Measurements from ENCODE around the gene LTB4R2.
A peak's percentile ranks its signal among the peaks of the same experiment; 100 is the strongest.

LTB4R2 gene

GRCh38 chr14:24309538-24310264 is at the start of gene LTB4R2:
Gene LTB4R2, plus strand, starts transcription at chr14:24310140. Its CDS starts 525 bp downstream, at chr14:24310665.
- no peak for DNase-seq

- no peak for DNase-seq
These were observed 49.2 kb upstream of the LTB4R2 start for GRCh38 chr14:24260780-24261157.

- no peak for DNase-seq
These were observed 48.5 kb upstream of the LTB4R2 start for GRCh38 chr14:24261256-24261968.

GRCh38 chr14:24261969-24262327 is 48.0 kb upstream of the LTB4R2 start:
- DNase-seq: no peak

GRCh38 chr14:24262821-24263733 is 46.9 kb upstream of the LTB4R2 start, which contains the start of gene TGM1:
Gene TGM1, minus strand, starts transcription at chr14:24263177. Its CDS starts 825 bp downstream, at chr14:24262352.
- DNase-seq: no peak

GRCh38 chr14:24263848-24264247 is 46.1 kb upstream of the LTB4R2 start:
- DNase-seq: no peak

- DNase-seq: no peak
These were observed 45.6 kb upstream of the LTB4R2 start for GRCh38 chr14:24264298-24264697.

- DNase-seq: no peak
These were observed 43.3 kb upstream of the LTB4R2 start for GRCh38 chr14:24266344-24267244.

GRCh38 chr14:24267516-24267915 is 42.4 kb upstream of the LTB4R2 start:
- no peak for DNase-seq

GRCh38 chr14:24268225-24268624 is 41.7 kb upstream of the LTB4R2 start:
- no peak for DNase-seq

GRCh38 chr14:24269368-24269767 is 40.6 kb upstream of the LTB4R2 start:
- no peak for DNase-seq

- no peak for DNase-seq
These were observed 39.9 kb upstream of the LTB4R2 start for GRCh38 chr14:24269910-24270536.

- no peak for DNase-seq
These were observed 39.3 kb upstream of the LTB4R2 start for GRCh38 chr14:24270537-24271133.

GRCh38 chr14:24271134-24271833 is 38.7 kb upstream of the LTB4R2 start, which contains the start of gene RABGGTA:
Gene RABGGTA, minus strand, starts transcription at chr14:24271597. Its CDS starts 482 bp downstream, at chr14:24271115.
- peak; percentile 74 for DNase-seq

- no peak for DNase-seq
These were observed 38.1 kb upstream of the LTB4R2 start for GRCh38 chr14:24271834-24272263.

GRCh38 chr14:24272467-24272866 is 37.5 kb upstream of the LTB4R2 start:
- DNase-seq: no peak

GRCh38 chr14:24273422-24273998 is 36.4 kb upstream of the LTB4R2 start:
- no peak for DNase-seq

GRCh38 chr14:24274101-24274543 is 35.8 kb upstream of the LTB4R2 start:
- no peak for DNase-seq

- no peak for DNase-seq
These were observed 32.9 kb upstream of the LTB4R2 start for GRCh38 chr14:24277071-24277470.
